GM21737 (cell line): ENCODE measurements around the gene FGFR3.
A peak's percentile ranks its signal among the peaks of the same experiment; 100 is the strongest.
"Not testable (repeated sequence)": the region's sequence is repeated elsewhere in the genome, so short reads cannot be mapped to it uniquely, and the experiment has no call there.

Source experiments
- ATAC-seq: cut with Tn5 transposase; IDR thresholded peaks from one replicate; pipeline ENCODE4 v1.9.1; 2021; ENCODE audit warnings: mild to moderate bottlenecking, moderate library complexity; ENCODE audit not compliant: unreplicated experiment

FGFR3 gene

GRCh38 chr4:1815096-1815996 is 22.3 kb downstream of the FGFR3 start:
- no peak for ATAC-seq

- no peak for ATAC-seq
These were observed 23.1 kb downstream of the FGFR3 start for GRCh38 chr4:1815997-1816860.

DNA sequence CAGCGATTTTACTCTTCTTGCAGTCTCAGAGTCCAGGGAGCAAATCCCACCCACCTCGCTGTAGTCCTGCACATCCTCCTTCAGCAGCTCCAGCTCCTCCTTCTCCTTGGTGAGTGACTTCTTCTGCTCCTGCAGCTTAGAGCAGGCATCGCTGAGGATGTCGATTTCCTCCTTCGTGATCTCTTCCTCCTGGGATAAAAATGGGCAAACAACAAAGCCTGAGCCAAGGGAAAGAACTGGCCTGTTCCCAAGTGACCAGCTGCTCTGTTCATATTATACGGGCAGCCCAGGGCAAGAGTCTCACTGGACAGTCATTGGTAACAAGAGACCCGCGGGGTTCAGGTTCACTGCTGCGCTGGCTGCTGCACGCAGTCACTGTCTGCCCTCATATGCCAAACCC is 26.2 kb downstream of the FGFR3 start:
- ATAC-seq = no peak

DNA sequence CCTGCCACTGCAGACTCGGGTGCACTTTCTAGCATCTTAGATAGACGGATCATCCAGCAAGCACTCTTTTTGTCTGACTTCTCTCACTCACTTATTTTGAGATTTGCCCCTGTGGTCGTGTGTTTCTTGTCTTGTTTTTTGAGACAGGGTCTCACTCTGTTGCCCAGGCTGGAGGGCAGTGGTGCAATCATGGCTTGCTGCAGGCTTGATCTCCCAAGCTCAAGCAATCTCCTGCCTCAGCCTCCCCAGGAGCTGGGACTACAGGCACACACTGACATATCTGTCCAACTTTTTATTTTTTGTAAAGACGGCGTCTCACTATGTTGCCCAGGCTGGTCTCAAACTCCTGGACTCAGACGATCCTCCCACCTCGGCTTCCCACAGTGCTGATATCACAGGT is 26.7 kb downstream of the FGFR3 start:
- ATAC-seq = no peak

- no peak for ATAC-seq
These were observed 28.8 kb downstream of the FGFR3 start for GRCh38 chr4:1821679-1822567.

DNA sequence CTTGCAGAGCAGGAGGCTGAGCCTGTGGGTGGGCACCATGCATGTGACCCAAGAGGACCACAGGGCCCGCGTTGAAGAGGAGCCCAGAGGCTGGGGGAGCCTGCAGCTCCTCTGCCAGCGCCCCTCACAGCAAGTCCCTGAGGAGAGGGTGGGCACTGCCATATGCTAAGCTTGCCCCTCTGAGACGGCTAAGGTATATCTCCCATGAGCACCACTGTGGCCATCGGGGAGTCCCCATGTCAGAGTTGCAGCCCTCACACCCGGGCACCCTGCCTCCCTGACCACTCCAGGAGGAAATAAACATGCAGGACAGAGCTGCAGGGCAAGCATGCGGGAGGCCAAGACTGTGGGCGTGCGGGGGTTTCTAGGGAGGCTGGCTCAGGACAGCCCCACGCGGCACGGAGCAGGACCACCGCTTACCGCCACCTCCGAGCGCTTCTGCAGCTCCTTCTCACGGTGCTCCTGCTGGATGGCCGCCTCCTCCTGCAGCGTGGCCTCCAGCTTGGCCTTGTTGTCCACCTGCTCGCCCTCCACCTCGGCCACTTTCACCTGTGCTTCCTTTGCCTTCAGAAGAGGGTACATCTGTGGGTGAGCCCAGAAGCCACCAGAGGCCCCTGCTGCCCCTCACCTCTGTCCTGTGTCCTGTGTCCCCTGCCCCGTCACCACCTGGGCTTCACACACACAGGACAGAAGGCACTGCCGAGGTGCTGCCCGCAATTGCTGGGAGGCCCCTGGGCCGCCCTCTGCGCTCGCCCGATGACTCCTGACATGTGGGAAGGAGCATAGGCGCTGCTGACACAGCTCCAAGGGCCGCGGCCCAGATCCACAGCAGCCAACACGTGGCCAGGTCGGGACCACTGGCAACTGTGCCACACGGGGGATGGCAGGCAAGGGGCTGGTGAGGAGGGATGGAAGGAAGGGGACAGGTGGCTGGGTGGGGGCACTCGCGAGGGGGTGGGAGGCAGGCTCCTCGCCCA is 29.8 kb downstream of the FGFR3 start:
- no peak for ATAC-seq

DNA sequence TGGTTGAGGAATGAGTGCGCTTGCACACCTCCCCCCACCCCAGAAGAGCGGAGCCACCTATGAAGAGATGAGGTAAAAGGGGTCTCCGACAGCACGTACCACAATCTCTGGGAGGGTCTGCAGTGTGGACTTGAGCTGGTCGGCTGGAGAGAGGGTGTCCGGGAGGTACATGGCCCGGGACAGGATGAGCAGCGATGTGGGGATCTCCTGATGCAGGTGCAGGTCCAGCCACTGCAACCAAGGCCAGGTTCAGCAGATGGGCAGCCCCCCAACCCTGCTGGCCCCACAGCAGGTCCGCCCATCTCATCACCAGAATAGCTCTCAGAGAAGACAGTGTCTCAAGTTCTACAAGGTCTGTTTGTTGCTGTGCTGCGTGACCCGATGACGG is 30.4 kb downstream of the FGFR3 start:
- no peak for ATAC-seq

DNA sequence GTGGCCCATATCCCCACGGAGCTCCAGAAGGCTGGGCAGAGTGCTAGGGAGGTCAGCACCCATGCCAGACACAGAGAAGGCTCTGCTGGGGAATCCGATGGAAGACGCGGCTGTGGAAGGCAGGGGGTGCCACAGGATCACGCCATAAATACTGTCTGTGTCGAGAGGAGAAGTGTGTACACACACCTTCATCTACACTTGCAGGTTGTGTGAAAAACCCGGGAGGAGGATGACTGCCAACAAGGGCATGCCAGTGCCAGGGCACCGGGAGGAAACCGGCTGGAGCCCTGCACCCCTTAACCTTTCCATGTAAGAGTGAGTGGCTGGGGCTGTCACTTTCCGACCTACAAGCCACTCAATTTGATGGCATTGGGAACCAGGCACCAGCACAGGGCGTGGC is 31.7 kb downstream of the FGFR3 start:
- no peak for ATAC-seq

- ATAC-seq = no peak
These were observed 32.2 kb downstream of the FGFR3 start for GRCh38 chr4:1825326-1825725.

GRCh38 chr4:1826531-1827350 is 33.6 kb downstream of the FGFR3 start:
- no peak for ATAC-seq

DNA sequence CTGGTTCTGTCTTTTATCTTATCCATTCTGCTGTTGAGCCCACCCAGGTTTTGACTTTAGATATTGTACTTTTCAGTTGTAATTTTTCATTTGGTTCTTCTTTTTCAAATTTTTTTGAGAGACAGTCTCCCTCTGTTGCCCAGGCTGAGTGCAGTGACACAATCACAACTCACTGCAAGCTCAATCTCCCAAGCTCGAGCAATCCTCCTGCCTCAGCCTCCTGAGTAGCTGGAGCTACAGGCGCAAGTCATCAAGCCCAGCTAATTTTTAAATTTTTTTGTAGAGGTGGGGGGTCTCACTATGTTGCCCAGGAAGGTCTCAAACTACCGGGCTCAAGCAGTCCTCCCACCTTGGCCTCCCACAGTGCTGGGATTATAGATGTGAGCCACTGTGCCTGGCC is 37.1 kb downstream of the FGFR3 start:
- no peak for ATAC-seq

GRCh38 chr4:1830642-1831228 is 37.6 kb downstream of the FGFR3 start:
- ATAC-seq = no peak

DNA sequence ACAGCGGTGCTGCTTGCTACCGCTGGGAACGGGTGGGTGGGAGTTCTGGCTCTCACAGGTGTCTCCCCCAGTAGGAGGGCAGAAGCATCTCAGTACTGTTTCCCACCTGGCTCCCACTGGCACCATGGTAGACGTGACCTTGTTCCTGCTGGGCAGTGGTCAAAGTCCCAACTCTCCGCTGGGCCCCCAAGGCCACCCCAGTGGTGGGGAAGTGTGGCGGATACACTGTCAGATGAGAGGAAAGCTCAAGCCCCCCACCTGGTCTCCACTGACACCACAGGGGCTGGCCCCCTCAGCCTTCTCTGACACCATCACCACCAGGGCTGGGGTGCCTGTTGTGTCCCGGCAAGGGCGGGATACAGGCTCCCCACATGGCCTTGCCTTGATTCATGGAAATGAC is 38.2 kb downstream of the FGFR3 start:
- no peak for ATAC-seq

DNA sequence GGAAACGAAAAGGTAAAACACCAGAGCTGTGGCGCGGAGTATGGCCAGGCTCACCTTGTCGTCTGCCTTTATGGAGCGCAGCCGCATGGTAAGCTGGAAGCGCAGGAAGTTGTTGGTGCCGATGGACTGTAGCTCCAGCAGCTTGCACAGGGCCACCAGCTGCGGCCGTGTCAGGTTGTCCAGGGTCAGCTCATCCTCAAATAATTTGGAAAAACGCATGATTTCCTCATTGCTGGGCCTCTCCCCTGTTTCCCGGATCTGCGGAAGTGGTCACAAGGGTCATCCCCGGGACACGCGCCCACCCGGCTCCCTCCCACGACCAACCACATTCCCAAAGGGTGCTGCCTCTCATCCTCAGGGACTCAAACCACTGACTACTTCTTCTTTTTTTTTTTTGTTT is 39.6 kb downstream of the FGFR3 start:
- ATAC-seq = no peak

- ATAC-seq = no peak
These were observed 40.4 kb downstream of the FGFR3 start for GRCh38 chr4:1833307-1834046.

DNA sequence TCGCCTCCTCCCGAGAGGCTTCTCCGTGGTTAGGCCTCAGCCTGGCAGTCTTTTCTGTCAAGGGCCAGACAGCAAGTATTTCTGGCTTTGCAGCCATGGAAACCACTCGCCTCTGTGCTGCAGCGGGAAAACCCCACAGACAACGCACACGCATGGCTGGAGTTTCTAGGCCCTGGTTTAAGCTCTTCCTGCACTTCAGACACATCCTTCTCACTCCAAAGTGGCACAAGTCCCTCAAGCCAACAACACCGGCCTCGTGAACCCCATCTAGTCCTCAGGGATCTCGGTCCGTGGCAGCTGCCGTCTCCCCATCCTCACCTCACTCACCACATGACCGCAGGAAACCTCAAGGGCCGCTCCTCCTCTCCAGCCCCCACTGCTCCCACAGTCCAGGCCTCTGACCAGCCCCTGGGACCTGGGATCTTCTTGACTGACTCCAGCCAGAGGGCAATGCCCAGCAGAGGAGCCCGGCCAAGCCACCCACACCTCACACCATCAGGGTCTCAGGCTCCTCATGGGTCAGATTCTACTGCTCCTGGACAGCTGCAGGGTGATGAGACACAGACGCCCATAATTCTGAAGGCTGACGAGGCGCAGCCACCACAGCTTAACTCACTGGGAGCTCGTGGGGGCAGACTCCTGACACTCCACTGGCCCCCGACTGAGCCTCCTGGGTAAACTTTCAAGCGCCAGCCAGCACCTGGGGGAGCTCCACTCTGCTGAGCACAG is 41.1 kb downstream of the FGFR3 start:
- ATAC-seq = peak; percentile 73

- ATAC-seq = not testable (repeated sequence)
These were observed 42.7 kb downstream of the FGFR3 start for GRCh38 chr4:1835836-1836235.
